CD14-positive monocyte (primary cell): Measurements from ENCODE around the gene ACACB. TPM values are rescaled to one million over a fixed set of nuclear protein-coding genes. Genes with fewer than 3 reads are reported as not detected.

Source experiments
- DNase-seq, 3 donors: peaks; one replicate each; pipeline ENCODE4 v3.0.0-alpha.2; 2011 to 2022
- H2AFZ ChIP-seq: 2 replicates; pipeline ENCODE4 v1.6.0; 2012; ENCODE audit warnings: mild to moderate bottlenecking, low read depth, low read length, inconsistent platforms; ENCODE audit not compliant: insufficient read depth, poor library complexity, severe bottlenecking
- H3K27ac ChIP-seq, 2 donors: 1 replicate in 1 of 2; 2 replicates in 1 of 2; pipeline ENCODE4 v1.5.1; 2012 to 2013; ENCODE audit warnings: low read length in 2 of 2, control low read depth in 1 of 2, inconsistent platforms in 1 of 2, low read depth in 1 of 2, mild to moderate bottlenecking in 1 of 2
- H3K27me3 ChIP-seq, 2 donors: one replicate each; pipeline versions ENCODE4 v1.6.0 to v1.6.1; 2011 to 2013; ENCODE audit warnings: low read length in 2 of 2; ENCODE audit not compliant: control insufficient read depth in 2 of 2, insufficient read depth in 2 of 2
- H3K36me3 ChIP-seq, 2 donors: replicated peaks in 1 of 2; 1 replicate in 1 of 2; 2 replicates in 1 of 2; pipeline versions ENCODE4 v1.5.1 to v1.6.1; 2012 to 2013; ENCODE audit warnings: low read length in 2 of 2, control low read depth in 1 of 2, inconsistent platforms in 1 of 2, mild to moderate bottlenecking in 1 of 2; ENCODE audit not compliant: insufficient read depth in 2 of 2, control insufficient read depth in 1 of 2
- H3K4me1 ChIP-seq, 2 donors: 1 replicate in 1 of 2; 2 replicates in 1 of 2; pipeline versions ENCODE4 v1.5.1 to v1.6.1; 2012 to 2013; ENCODE audit warnings: low read length in 2 of 2, control low read depth in 1 of 2, inconsistent platforms in 1 of 2, mild to moderate bottlenecking in 1 of 2, moderate library complexity in 1 of 2; ENCODE audit not compliant: insufficient read depth in 2 of 2, control insufficient read depth in 1 of 2
- H3K4me2 ChIP-seq: replicated peaks from 2 replicates; pipeline ENCODE3; 2012; ENCODE audit warnings: low read length, moderate library complexity, mild to moderate bottlenecking; ENCODE audit not compliant: poor library complexity, severe bottlenecking; ENCODE audit errors: extremely low read depth
- H3K4me3 ChIP-seq, 3 experiments: fragments of 200-600 bp in 1 of 3; sonication (generic) in 1 of 3; replicated peaks in 1 of 3; 1 replicate in 2 of 3; 2 replicates in 1 of 3; pipeline ENCODE4 v1.5.1; 2011 to 2013; ENCODE audit warnings: low read length in 3 of 3, mild to moderate bottlenecking in 3 of 3, control low read depth in 2 of 3, low read depth in 2 of 3, inconsistent platforms in 1 of 3, moderate library complexity in 1 of 3
- H3K79me2 ChIP-seq: 2 replicates; pipeline ENCODE4 v1.6.0; 2012; ENCODE audit warnings: mild to moderate bottlenecking, control low read depth, inconsistent platforms, low read length, moderate library complexity; ENCODE audit not compliant: insufficient read depth
- H3K9ac ChIP-seq: 2 replicates; pipeline ENCODE4 v1.6.0; 2017; ENCODE audit warnings: low read length, mild to moderate bottlenecking; ENCODE audit not compliant: insufficient read depth, poor library complexity, severe bottlenecking
- H3K9me3 ChIP-seq, 2 donors: replicated peaks in 1 of 2; 1 replicate in 1 of 2; 2 replicates in 1 of 2; pipeline versions ENCODE4 v1.5.1 to v1.6.1; 2012 to 2013; ENCODE audit warnings: low read length in 2 of 2, control low read depth in 1 of 2; ENCODE audit not compliant: control insufficient read depth in 1 of 2, insufficient read depth in 1 of 2
- H4K20me1 ChIP-seq: 2 replicates; pipeline ENCODE4 v1.6.0; 2012; ENCODE audit warnings: mild to moderate bottlenecking, low read length, control low read depth, moderate library complexity; ENCODE audit not compliant: insufficient read depth
- H3K27ac Mint-ChIP-seq, 7 donors: one replicate each; pipeline ENCODE4 v1.8.0; 2020; ENCODE audit warnings: mild to moderate bottlenecking in 7 of 7, mixed read lengths in 7 of 7, moderate library complexity in 6 of 7, inconsistent platforms in 2 of 7
- H3K27me3 Mint-ChIP-seq, 3 donors: one replicate each; pipeline ENCODE4 v1.8.0; 2021 to 2022; ENCODE audit warnings: low read depth in 3 of 3, mild to moderate bottlenecking in 3 of 3, mixed read lengths in 3 of 3, moderate library complexity in 3 of 3, inconsistent platforms in 1 of 3
- H3K36me3 Mint-ChIP-seq, 2 donors: one replicate each; pipeline ENCODE4 v1.8.0; 2020; ENCODE audit warnings: mixed read lengths in 2 of 2, inconsistent platforms in 1 of 2, mild to moderate bottlenecking in 1 of 2
- H3K4me1 Mint-ChIP-seq: one replicate; pipeline ENCODE4 v1.8.0; 2020; ENCODE audit warnings: mild to moderate bottlenecking, mixed read lengths
- H3K4me3 Mint-ChIP-seq, 2 donors: one replicate each; pipeline ENCODE4 v1.8.0; 2020; ENCODE audit warnings: mild to moderate bottlenecking in 2 of 2, mixed read lengths in 2 of 2, moderate library complexity in 1 of 2
- H3K9me3 Mint-ChIP-seq, 7 donors: one replicate each; pipeline ENCODE4 v1.8.0; 2020 to 2022; ENCODE audit warnings: mixed read lengths in 7 of 7, mild to moderate bottlenecking in 6 of 7, moderate library complexity in 6 of 7, inconsistent platforms in 2 of 7
- WGBS: methylation state at CpG from one replicate; pipeline ENCODE4 v1.1.5; 2013; ENCODE audit warnings: missing lambda C conversion rate; ENCODE audit not compliant: insufficient coverage; 5-methylcytosine and 5-hydroxymethylcytosine counted together
- intact Hi-C, 2 donors: fragments of 100-400 bp; cut with micrococcal nuclease; formaldehyde crosslinking; loops; one replicate each; pipeline versions ENCODE4 v1.15.0 to v1.15.1; 2023
- polyA plus RNA-seq, 3 donors: library from polyadenylated mRNA; depleted of rRNA in 1 of 3; unstranded in 2 of 3; stranded (reverse) in 1 of 3; fragments of 300-500 nt in 2 of 3; fragments of >200 nt in 1 of 3; fragmentation: Illumina TruSeq in 2 of 3; gene quantifications; 1 replicate in 2 of 3; 2 replicates in 1 of 3; pipeline ENCODE4 v1.2.3, GENCODE V29; 2012 to 2021
- TF ChIP-seq, protein P1 (sequence below): fragments of 200-600 bp; IDR thresholded peaks from one replicate; pipeline ENCODE4 v1.8.0; 2022; ENCODE audit warnings: antibody characterized with exemption, mild to moderate bottlenecking

The ACACB gene
- polyA plus RNA-seq, 3 donors = 0.14 to 5.0 (median 1.9) TPM

DNA sequence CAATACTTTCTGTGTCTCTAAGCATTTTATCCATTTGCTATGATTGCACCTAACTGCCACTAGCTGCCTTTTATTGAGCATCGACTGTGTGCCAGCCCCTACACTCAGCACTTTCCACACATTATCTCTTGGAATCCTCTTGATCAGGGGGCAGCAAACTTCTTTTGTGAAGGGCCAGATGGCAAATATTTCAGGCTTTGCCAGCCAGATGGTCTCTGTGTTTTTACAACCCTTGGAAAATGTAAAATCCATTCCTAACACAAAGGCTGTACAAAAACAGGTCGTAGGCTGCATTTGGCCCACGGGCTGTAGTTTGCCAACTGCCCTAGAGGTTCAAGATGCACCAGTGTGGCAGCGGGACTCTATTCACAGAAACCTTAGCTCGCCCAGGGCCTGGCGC lies 173.2 kb downstream of the ACACB start:
- Mint-ChIP-seq H3K36me3 (no peaks in the 10 kb centered on the region), H3K4me3 (no peak overlapping the region), H3K27me3 (peaks cover 19 to 36% (median 25%) of the 10 kb centered on the region in 3 donors), H3K9me3 (no peaks in the 10 kb centered on the region), H3K4me1 (peaks cover 5% of the 10 kb centered on the region), H3K27ac (no peak overlapping the region)
- Histone ChIP-seq H3K4me3 (no peak overlapping the region), H3K9me3 (no peaks in the 10 kb centered on the region), H3K4me1 (peaks cover 0 to 6% of the 10 kb centered on the region in 2 donors), H2AFZ (no peak overlapping the region), H3K27ac (no peak overlapping the region), H3K4me2 (no peak overlapping the region), H3K9ac (no peak overlapping the region), H4K20me1 (no peaks in the 10 kb centered on the region), H3K36me3 (no peaks in the 10 kb centered on the region), H3K27me3 (peaks cover 0 to 29% of the 10 kb centered on the region in 2 donors), H3K79me2 (no peaks in the 10 kb centered on the region)
- intact Hi-C loops = no loop called here
- TF ChIP-seq, protein P1, sequence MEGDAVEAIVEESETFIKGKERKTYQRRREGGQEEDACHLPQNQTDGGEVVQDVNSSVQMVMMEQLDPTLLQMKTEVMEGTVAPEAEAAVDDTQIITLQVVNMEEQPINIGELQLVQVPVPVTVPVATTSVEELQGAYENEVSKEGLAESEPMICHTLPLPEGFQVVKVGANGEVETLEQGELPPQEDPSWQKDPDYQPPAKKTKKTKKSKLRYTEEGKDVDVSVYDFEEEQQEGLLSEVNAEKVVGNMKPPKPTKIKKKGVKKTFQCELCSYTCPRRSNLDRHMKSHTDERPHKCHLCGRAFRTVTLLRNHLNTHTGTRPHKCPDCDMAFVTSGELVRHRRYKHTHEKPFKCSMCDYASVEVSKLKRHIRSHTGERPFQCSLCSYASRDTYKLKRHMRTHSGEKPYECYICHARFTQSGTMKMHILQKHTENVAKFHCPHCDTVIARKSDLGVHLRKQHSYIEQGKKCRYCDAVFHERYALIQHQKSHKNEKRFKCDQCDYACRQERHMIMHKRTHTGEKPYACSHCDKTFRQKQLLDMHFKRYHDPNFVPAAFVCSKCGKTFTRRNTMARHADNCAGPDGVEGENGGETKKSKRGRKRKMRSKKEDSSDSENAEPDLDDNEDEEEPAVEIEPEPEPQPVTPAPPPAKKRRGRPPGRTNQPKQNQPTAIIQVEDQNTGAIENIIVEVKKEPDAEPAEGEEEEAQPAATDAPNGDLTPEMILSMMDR = no peak
- WGBS = 96% methylated on average over 3 of the region's 6 CpGs
- no peak for DNase-seq

DNA sequence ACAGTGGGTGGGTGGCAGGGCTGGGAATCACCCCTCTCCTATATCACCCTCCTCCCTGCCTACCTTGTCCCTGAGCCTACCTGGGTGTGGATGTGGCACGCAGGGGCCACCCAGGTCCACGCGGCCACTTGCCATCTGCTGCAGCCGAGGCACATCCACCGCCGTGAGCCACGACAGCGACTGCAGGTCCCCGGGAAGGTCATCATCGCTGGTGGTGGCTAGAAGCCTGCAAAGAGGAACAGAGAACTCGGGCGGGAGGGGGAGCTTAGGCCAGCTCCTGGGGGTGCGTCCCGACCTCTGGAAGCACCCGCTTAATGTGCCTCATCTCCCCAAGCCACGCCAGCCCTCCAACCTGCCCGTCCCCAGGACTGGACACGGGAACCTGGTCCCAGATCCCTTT lies 173.7 kb downstream of the ACACB start:
- H3K27ac ChIP-seq = no peak overlapping the region
- peaks cover 0 to 6% of the 10 kb centered on the region in 2 donors for H3K4me1 ChIP-seq
- no peaks in the 10 kb centered on the region for H3K9me3 ChIP-seq
- no peak overlapping the region for H3K4me3 ChIP-seq
- no peaks in the 10 kb centered on the region for H3K36me3 ChIP-seq
- Mint-ChIP-seq H3K27me3 (peaks cover 20 to 37% (median 25%) of the 10 kb centered on the region in 3 donors), H3K27ac (no peak overlapping the region), H3K9me3 (no peaks in the 10 kb centered on the region), H3K36me3 (no peaks in the 10 kb centered on the region), H3K4me1 (peaks cover 5% of the 10 kb centered on the region), H3K4me3 (no peak overlapping the region)
- WGBS = 84% methylated on average over 16 of the region's 18 CpGs
- no peaks in the 10 kb centered on the region for H4K20me1 ChIP-seq
- intact Hi-C loops = no loop called here
- H3K79me2 ChIP-seq = no peaks in the 10 kb centered on the region
- TF ChIP-seq, protein P1 = no peak
- no peak for DNase-seq
- H3K4me2 ChIP-seq = no peak overlapping the region
- H3K9ac ChIP-seq = no peak overlapping the region
- no peak overlapping the region for H2AFZ ChIP-seq
- H3K27me3 ChIP-seq = peaks cover 0 to 29% of the 10 kb centered on the region in 2 donors
